GM18870 (cell line): ENCODE measurements around the gene ADISSP.

Experiments used
- ATAC-seq: cut with Tn5 transposase; IDR thresholded peaks from one replicate; pipeline ENCODE4 v1.9.1; 2021; ENCODE audit warnings: moderate library complexity; ENCODE audit not compliant: unreplicated experiment

Gene ADISSP

DNA sequence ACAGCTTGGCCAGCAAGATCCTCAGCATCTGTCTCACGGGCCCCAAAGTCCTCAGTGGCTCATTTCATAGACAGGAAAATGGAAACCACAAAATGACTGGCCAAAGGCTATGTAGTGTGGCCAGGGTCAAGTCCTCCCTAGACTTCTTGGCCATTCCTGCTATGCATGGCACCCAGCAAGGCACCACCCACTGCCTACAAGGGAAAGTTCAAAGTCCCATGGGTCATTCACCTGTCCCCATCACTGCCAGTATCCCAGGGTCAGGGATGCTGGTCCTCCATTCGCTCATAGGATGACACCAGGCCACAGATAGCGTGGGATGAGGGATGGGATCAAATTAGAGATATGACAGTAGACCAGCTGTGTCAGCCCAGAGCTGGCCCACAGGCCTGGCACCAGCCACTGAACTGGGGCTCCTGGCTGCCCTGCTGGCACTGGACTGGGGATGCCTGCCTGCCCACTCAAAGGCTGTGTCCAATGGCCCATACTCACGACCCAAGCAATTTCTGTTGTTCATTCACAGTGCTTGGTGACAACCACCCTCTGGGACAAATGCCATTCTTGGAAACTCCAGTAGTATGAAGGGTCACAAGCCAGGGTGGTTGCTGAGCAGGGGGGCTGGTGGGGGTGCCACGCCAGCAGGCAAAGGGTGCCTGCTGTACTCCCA lies 11.6 kb downstream of the ADISSP start:
- no peak for ATAC-seq

DNA sequence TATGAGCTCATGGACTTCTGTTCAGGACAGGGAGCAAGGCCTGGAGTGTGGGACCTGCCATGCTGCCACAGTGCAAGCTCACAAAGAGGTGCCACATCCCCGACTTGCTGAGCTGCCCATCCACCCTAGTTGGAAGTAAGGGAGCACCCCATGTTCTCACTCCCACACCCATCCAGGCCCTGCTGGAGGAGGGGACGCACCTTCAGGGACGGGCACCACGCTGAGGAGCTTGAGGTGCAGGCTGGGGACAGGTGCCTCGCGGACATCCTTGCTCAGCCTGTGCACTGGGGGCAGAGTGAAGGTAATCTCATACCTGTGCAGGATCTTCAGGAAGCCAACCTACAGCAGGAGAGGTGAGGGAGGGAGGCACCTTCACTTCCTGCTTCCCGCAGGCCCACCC lies 12.3 kb downstream of the ADISSP start:
- no peak for ATAC-seq

- ATAC-seq = no peak
These were observed 13.3 kb downstream of the ADISSP start for GRCh38 chr20:3754276-3754630.

DNA sequence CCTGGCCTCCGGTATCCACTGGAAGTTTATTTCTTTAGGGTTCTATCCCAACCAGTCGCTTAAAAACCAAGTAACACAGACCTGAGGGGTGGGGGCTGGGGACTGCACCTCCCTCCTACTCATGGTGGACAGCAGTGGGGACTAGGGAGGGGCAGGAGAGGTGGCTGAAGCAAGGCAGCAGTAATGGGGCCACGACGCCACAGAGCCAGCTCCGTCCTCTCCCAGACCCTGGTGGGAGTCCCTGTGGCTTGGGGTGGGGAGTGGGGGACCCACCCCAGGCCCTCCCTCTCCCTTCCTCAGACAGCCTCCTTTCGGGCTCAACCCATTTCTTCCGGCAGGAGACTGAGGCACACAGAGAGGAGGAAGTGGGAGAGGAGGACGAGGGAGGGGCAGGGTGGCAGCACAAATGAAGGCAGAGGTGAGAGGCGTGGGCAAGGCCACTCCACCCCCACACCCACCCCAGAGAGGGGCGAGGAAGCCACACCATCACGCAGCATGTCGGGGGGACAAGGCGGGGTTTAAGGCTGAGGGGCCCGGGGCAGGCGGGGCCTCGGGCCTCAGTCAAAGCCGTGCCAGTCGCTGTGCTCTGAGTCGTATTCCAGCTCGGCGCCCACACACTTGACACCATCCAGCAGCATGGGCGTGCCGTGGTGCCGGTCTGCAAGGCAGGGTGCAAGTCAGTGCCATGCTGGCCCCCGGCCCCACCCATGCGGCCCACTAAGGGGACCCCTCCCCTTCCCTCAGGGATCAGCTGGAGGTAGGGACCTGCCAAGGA lies 13.9 kb downstream of the ADISSP start:
- no peak for ATAC-seq

- ATAC-seq = no peak
These were observed 14.5 kb downstream of the ADISSP start for GRCh38 chr20:3753098-3753497.

GRCh38 chr20:3752386-3752759 lies 15.2 kb downstream of the ADISSP start:
- ATAC-seq = no peak

- no peak for ATAC-seq
These were observed 15.7 kb downstream of the ADISSP start for GRCh38 chr20:3751675-3752385.

- no peak for ATAC-seq
These were observed 16.3 kb downstream of the ADISSP start for GRCh38 chr20:3751305-3751674.

GRCh38 chr20:3749689-3750531 lies 17.6 kb downstream of the ADISSP start:
- ATAC-seq = no peak

DNA sequence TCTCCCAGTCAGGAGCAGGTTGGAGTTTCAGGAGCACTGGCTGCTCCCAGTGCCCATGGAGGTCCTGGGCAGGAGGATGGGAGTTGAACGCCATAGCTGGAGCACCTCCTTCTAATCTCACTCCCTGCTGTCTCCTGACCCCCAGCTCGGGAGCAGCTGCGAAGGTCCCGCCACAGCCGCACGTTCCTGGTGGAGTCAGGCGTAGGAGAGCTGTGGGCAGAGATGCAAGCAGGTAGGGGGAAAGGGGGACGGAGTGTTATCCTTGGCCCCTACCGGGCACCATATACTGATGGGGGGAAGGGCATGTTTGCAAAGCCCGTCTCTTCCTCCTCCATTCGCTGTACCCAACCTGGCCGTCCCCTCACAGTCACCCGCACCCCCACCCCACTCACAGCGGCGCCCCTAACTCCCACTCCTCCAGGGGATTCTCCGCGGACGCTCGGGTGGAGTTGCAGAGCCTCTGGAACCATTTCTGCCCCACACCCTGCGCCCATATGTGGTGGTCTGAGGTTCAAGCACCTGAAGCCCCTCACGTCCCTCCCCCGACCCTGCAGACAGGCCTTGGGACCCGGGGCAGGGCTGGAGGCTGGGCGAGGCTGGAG lies 18.4 kb downstream of the ADISSP start:
- no peak for ATAC-seq

DNA sequence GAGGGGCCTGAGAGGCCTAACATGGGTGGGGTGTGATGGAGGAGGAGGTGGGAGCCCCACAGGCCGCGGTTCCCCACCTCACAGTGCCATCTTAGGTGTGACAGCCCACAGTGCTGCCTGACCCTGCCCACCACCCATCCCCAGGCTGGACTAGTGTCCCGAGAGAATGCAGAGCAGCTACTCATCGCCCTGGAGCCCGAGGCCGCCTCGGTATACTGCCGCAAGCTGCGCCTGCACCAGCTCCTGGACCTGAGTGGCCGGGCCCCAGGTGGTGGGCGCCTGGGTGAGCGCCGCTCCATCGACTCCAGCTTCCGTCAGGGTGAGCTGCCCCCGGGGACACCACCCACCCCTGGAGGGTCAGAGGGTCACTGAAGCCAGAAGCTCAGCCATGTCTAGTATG lies 19.5 kb downstream of the ADISSP start:
- no peak for ATAC-seq

GRCh38 chr20:3747471-3747870 lies 20.1 kb downstream of the ADISSP start:
- no peak for ATAC-seq

DNA sequence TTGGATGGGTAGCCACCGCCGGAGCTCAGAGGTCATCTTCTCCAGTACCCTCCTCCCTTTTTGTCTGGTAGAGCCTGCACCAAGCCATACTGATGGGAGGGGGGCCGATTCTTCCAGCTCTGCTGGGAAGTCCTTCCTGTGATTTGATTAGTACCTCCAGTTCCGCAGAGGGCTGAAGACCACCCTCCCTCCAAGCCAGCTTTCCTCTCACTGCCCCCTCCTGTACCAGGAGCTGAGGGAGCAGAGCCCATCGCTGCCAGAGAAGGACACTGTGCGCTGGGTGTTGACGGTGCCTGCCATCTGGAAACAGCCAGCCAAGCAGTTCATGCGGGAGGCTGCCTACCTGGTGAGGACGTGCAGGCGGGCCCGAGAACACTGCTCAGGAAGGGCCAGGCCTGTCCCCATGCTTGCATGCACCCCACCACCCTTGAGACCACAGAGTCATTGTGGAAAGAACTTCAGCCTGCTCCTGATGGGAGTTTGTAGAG lies 21.8 kb downstream of the ADISSP start:
- ATAC-seq = no peak

GRCh38 chr20:3744806-3745685 lies 22.5 kb downstream of the ADISSP start:
- ATAC-seq = no peak

- ATAC-seq = no peak
These were observed 23.5 kb downstream of the ADISSP start for GRCh38 chr20:3744037-3744436.

DNA sequence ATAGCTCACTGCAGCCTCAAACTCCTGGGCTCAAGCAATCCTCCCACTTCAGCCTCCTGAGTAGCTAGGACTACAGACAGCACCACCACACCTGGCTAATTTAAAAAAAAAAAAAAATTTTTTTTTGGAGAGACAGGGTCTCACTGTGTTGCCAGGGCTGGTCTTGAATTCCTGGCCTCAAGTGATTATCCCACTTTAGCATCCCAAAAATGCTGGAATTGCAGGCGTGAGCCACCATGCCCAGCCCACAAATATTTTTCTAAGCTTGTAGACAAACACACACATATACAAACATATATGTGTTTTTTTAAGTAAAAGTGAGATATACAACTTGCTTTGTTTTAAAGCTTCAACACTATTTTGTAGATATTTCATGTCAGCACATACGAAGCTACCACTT lies 24.3 kb downstream of the ADISSP start:
- ATAC-seq = no peak

DNA sequence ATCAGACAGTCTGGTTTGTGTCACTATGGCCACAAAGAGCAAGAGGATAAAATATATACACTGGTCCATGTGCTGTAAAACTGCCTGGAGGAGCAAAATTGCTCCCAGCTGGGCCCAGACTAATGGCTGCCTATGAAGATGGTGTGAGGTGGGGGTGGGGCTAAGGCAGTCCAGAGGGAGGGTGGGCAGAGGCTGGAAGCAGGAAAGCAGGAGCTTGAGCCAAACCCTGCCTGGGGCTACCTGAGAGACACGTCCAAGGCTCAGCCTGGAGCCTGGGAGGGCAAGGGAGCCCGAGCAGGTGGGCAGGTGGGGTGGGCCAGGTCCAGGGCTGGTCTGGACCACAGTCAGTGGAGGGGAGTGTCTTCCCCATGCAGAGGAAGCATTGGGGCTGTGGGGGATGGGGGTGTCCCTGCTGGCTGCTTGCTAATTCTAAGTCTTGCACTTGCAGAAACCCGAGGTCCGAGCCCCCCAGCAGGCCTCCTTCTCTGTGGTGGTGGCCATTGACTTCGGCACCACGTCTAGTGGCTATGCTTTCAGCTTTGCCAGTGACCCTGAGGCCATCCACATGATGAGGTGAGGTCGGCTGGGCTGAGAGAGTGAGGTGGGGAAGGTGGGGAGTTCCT lies 25.6 kb downstream of the ADISSP start:
- no peak for ATAC-seq

DNA sequence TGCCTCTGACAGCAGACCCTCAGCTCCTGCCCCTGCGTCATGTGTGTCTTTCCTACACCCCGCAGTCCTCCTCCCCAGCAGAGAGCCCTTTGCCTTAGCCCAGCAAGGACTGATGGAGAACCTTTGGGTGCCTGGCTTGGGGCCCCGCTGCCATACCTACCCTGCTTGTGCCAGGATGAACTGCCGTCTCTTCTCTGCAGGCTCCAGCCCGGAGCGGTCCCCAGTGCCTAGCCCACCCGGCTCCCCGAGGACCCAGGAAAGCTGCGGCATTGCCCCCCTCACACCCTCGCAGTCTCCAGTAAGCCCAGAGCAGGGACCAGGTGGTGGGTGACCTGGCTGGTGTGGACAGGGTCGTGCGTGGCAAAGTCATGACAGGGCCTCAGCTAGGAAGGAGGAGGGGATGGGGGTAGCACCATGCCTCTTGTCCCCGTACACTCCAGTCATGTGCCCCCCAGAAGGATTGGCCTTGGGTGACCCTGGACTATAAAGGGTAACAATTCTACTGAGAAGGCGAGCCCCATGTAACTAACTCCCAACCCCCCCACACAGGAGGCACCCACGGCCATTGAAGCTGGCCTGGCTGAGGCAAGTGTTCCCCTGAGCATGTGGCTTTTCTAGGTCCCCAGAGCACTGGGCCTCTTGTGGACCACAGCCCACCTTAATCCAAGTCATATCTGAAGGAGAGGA lies 26.8 kb downstream of the ADISSP start:
- ATAC-seq = no peak
